Motor neuron (in vitro differentiated cells): Measurements from ENCODE around the gene TMCC2. TPM values are rescaled to one million over a fixed set of nuclear protein-coding genes. Genes with fewer than 3 reads are reported as not detected.
A peak's percentile ranks its signal among the peaks of the same experiment; 100 is the strongest.
"Not testable (repeated sequence)": the region's sequence is repeated elsewhere in the genome, so short reads cannot be mapped to it uniquely, and the experiment has no call there.

Experiments
- ATAC-seq, 8 experiments: fragments of 200-7000 bp; cut with Tn5 transposase; replicated peaks in 6 of 8; 2 replicates each; pipeline ENCODE4 v1.8.0; 2021; ENCODE audit warnings: mild to moderate bottlenecking in 8 of 8, moderate library complexity in 8 of 8
- H3K27ac ChIP-seq, 2 donors: fragments of 250-450 bp; sonication (Bioruptor Pico); 2 replicates each; pipeline ENCODE4 v1.9.0; 2021; ENCODE audit warnings: antibody characterized with exemption in 2 of 2, mild to moderate bottlenecking in 2 of 2, moderate library complexity in 1 of 2
- H3K4me1 ChIP-seq, 2 donors: fragments of 250-450 bp; sonication (Bioruptor Pico); replicated peaks in 1 of 2; 2 replicates each; pipeline ENCODE4 v1.6.1; 2021; ENCODE audit warnings: antibody characterized with exemption in 2 of 2, mild to moderate bottlenecking in 2 of 2, moderate library complexity in 1 of 2
- H3K4me3 ChIP-seq, 5 donors: fragments of 250-450 bp; sonication (Bioruptor Pico); 2 replicates each; pipeline ENCODE4 v1.9.0; 2021; ENCODE audit warnings: antibody characterized with exemption in 5 of 5, mild to moderate bottlenecking in 5 of 5, moderate library complexity in 4 of 5
- WGBS, 10 experiments: fragments of 450-650 bp; shearing (Covaris generic); methylation state at CpG; one replicate each; pipeline ENCODE4 v1.0.0; 2022; 5-methylcytosine and 5-hydroxymethylcytosine counted together
- in situ Hi-C, 9 experiments: fragments of 400-800 bp; cut with MboI; loops; one replicate each; pipeline ENCODE4 v1.15.0; 2021; ENCODE audit warnings: low sequenced_read_pairs in 9 of 9, low pct_unique_long_range_greater_than_20kb in 2 of 9; ENCODE audit not compliant: unreplicated experiment in 9 of 9
- total RNA-seq, 8 experiments: library from RNA; unstranded; fragments of 300-600 nt; gene quantifications; 2 replicates each; pipeline versions ENCODE4 v1.2.3 to v1.2.4, GENCODE V29; 2022

The TMCC2 gene
- total RNA-seq, 8 experiments from 2014 or later: 2.8 to 27.0 (median 15.3) TPM

GRCh38 chr1:205220421-205220820, 7.3 kb upstream of the TMCC2 start:
- no peak for ATAC-seq
- no peak overlapping the region for H3K27ac ChIP-seq
- WGBS, 10 experiments: 25 to 93% (median 65%) methylated on average over 1 to 2 of the region's 2 CpGs; no CpG with 5 or more reads in 2 of the 10 experiments
- in situ Hi-C loops: no loop called here
- no peak overlapping the region for H3K4me3 ChIP-seq
- H3K4me1 ChIP-seq: no peaks in the 10 kb centered on the region

DNA sequence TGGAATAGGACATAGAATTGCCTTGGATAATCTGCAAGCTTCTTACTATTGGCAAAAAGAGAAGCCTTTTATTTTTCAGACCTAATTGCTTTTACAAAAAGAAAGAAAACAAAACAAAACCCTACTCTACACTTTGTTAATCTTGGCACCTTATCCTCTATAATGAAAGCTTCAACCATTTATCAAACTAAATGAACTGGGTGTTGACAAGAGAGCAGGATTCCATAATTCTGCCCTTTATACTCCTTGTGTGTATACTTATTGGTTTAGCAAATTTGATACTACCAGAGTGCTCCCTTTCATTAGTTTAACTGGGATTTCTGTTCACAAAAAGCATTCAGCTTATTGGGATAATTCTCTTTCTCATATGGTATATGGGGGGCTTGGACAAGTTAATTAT, 3.0 kb upstream of the TMCC2 start:
- no peak overlapping the region for H3K4me3 ChIP-seq
- no peak overlapping the region for H3K27ac ChIP-seq
- ATAC-seq: no peak
- peaks cover 11 to 13% of the 10 kb centered on the region in 2 donors for H3K4me1 ChIP-seq
- in situ Hi-C loops: loop anchor here in 1 of 9 experiments (25.0 kb wide), 1 partner anchor 662 kb away; no protein-coding TSS in a partner anchor

DNA sequence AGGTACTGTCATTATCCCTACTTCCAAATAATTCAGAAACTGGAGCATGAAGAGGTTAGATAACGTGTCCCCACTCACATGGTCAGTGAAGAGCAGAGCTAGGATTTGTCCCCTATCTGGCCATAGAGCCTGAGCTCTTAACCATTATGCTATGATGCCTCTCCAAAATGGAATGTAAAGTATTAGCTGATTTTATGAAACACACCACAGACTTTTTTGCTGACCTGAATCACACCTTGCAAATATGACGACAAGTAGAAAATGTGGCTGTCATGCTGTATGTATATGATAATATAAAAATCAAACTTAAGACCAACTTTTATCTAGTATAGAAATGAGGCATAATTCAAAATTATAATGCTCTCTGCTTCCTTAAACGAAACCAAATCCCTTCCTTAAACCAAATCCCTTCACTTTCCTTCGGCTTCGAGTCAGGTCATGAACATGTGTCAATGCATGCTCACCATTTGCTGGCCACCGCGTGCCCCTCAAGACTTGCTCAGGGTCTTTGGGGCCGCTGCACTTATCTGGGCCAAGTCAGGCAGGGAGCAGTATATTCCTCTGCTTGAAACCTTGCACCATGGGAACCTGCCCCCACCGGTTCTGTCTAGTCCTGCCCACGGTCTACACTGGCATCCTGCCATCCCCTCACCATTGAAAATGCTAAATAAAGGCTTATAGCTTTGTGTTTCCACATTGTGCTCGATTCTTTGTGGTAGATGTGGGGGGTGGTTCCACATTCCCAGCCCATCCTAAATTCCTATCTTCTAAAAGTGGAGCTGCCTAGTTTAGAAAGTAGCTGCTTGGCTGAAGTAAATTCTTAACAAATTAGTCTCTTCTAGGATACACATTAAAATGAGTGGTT, 1.6 kb upstream of the TMCC2 start:
- in situ Hi-C loops: loop anchor here in 1 of 9 experiments (25.0 kb wide), 1 partner anchor 664 kb away; no protein-coding TSS in a partner anchor
- H3K4me3 ChIP-seq: peak overlapping the region in 1 of 5 donors; percentile 94
- ATAC-seq: peak in 1 of 8 experiments; percentile 17
- H3K27ac ChIP-seq: no peak overlapping the region
- WGBS, 10 experiments: 30 to 100% (median 75%) methylated on average over 1 to 11 of the region's 11 CpGs; no CpG with 5 or more reads in 1 of the 10 experiments
- peaks cover 17 to 20% of the 10 kb centered on the region in 2 donors for H3K4me1 ChIP-seq

DNA sequence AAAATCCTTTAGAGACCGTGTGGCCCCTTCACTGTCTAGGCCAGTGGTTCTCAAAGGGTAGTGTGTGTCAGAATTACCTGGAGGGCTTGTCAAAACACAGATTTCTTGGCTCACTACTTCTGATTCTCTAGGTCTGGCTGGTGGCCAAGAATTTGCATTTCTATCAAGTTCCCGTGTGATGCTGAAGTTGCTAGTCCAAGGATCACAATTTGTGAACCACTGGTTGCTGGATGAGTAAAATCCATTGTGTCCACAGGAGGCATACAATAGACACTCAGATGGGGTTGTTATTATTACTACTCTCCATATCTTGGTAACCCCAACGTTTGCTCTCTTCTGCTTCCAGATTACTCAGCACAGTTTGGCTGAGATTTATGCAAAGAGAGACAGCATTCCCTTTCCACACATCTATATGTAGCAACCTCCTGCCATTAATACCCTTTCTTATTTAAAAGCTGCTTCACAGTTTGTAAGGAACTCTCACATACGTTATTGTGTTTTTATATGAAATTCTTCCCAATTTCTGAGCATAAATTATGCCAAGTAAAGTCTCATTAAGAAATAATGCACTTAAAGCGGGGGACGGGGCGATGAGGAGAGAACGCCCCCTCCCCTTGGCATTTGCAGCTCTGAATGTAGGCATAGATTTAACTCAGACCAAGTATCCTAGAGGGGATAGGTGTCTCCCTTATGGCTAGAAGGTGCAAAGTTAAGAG, 720 bp upstream of the TMCC2 start:
- WGBS, 10 experiments: 0 to 26% (median 12%) methylated on average over 1 to 8 of the region's 8 CpGs
- peak in 5 of 8 experiments; percentile 5 to 26 (median 25) for ATAC-seq
- Histone ChIP-seq H3K4me1 (peaks cover 17 to 20% of the 10 kb centered on the region in 2 donors), H3K27ac (no peak overlapping the region), H3K4me3 (peak overlapping the region; percentile 58 to 94 (median 79))
- in situ Hi-C loops: loop anchor here in 1 of 9 experiments (25.0 kb wide), 1 partner anchor 665 kb away; no protein-coding TSS in a partner anchor

DNA sequence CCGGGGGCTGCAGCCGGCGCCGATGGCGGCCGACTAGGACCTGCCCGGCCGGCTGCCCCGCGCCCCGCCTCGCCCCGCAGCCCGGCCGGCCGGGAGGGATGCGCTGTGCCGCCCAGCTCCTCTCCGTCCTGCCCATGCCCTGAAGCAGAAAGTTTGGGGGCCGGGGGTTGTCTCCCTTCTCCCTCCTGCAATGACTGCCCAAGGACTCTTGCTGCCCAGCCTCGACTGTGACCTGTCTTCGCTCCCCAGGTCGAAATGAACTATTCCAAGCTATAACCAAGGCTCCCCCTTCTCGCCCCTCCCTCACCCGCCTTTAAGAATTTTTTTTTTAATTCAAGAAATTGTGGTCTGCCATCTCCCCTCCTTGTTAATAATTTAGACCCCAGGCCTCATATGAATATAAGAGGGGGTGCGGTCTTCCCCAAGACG, 361 bp downstream of the TMCC2 start:
- 0% methylated on average over 1 to 4 of the region's 27 CpGs; no CpG with 5 or more reads in 6 of the 10 experiments for WGBS, 10 experiments
- in situ Hi-C loops: loop anchor here in 1 of 9 experiments (25.0 kb wide), 1 partner anchor 666 kb away; no protein-coding TSS in a partner anchor

DNA sequence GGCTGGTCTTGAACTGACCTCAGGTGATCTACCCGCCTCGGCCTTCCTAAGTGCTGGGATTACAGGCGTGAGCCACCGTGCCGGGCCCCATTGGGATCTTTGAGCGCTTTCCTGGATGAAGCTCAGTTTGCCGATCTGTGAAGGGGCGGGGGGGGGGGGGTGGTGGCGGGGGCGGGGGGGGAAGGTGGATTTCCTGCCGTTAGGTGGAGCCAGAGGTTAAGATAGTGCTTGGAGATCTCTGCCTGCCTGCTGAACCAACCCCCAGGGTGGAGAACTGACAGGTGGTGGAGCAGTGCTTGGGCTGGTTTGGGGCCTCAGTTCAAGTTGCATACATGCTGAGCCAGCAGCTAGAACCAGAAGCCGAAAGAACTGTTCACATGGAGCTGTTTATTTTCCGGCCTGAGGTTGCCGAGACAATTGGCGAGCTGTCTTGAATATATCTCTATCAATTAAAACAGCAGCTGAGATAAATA, 1.7 kb downstream of the TMCC2 start:
- WGBS, 10 experiments: 0 to 33% (median 20%) methylated on average over 2 to 5 of the region's 15 CpGs; no CpG with 5 or more reads in 3 of the 10 experiments
- peak in 5 of 8 experiments; percentile 4 to 32 (median 10) for ATAC-seq
- Histone ChIP-seq H3K4me3 (peak overlapping the region; percentile 58 to 94 (median 79)), H3K4me1 (peaks cover 17 to 20% of the 10 kb centered on the region in 2 donors), H3K27ac (no peak overlapping the region)
- in situ Hi-C loops: loop anchor here in 1 of 9 experiments (25.0 kb wide), 1 partner anchor 667 kb away; no protein-coding TSS in a partner anchor

More for the DNA sequence above, 361 bp downstream of the TMCC2 start:
- H3K4me1 ChIP-seq: peaks cover 17 to 20% of the 10 kb centered on the region in 2 donors
- peak in 5 of 8 experiments; percentile 45 to 65 (median 60) for ATAC-seq
- H3K27ac ChIP-seq: no peak overlapping the region
- peak overlapping the region; percentile 58 to 94 (median 79) for H3K4me3 ChIP-seq

- 21 to 85% (median 64%) methylated on average over 1 to 10 of the region's 10 CpGs; no CpG with 5 or more reads in 1 of the 10 experiments for WGBS, 10 experiments
- H3K27ac ChIP-seq: no peak overlapping the region
- ATAC-seq: no peak
Observed at GRCh38 chr1:205229916-205230700, 2.4 kb downstream of the TMCC2 start.

GRCh38 chr1:205230982-205231381, 3.2 kb downstream of the TMCC2 start:
- no peak overlapping the region for H3K4me3 ChIP-seq
- 50 to 100% (median 94%) methylated on average over 1 to 4 of the region's 5 CpGs; no CpG with 5 or more reads in 3 of the 10 experiments for WGBS, 10 experiments
- no peak overlapping the region for H3K27ac ChIP-seq
- ATAC-seq: no peak
- in situ Hi-C loops: loop anchor here in 1 of 9 experiments (25.0 kb wide), 1 partner anchor 669 kb away; no protein-coding TSS in a partner anchor
- H3K4me1 ChIP-seq: peaks cover 17 to 21% of the 10 kb centered on the region in 2 donors

More at GRCh38 chr1:205229916-205230700, 2.4 kb downstream of the TMCC2 start:
- peak overlapping the region; percentile 58 to 94 (median 79) for H3K4me3 ChIP-seq
- in situ Hi-C loops: loop anchor here in 1 of 9 experiments (25.0 kb wide), 1 partner anchor 668 kb away; no protein-coding TSS in a partner anchor
- peaks cover 17 to 20% of the 10 kb centered on the region in 2 donors for H3K4me1 ChIP-seq

GRCh38 chr1:205232127-205232820, 4.5 kb downstream of the TMCC2 start:
- Histone ChIP-seq H3K4me3 (no peak overlapping the region), H3K27ac (no peak overlapping the region)
- in situ Hi-C loops: loop anchor here in 1 of 9 experiments (25.0 kb wide), 1 partner anchor 670 kb away; no protein-coding TSS in a partner anchor

GRCh38 chr1:205232945-205233397, 5.2 kb downstream of the TMCC2 start:
- H3K27ac ChIP-seq: no peak overlapping the region
- 38 to 100% (median 86%) methylated on average over 1 to 3 of the region's 3 CpGs; no CpG with 5 or more reads in 1 of the 10 experiments for WGBS, 10 experiments
- H3K4me1 ChIP-seq: peaks cover 12 to 21% of the 10 kb centered on the region in 2 donors
- H3K4me3 ChIP-seq: no peak overlapping the region
- no peak for ATAC-seq
- in situ Hi-C loops: loop anchor here in 1 of 9 experiments (25.0 kb wide), 1 partner anchor 671 kb away; no protein-coding TSS in a partner anchor

More at GRCh38 chr1:205232127-205232820, 4.5 kb downstream of the TMCC2 start:
- peaks cover 12 to 21% of the 10 kb centered on the region in 2 donors for H3K4me1 ChIP-seq
- 72 to 100% (median 94%) methylated on average over 1 to 5 of the region's 7 CpGs; no CpG with 5 or more reads in 3 of the 10 experiments for WGBS, 10 experiments
- no peak for ATAC-seq

- ATAC-seq, H3K27ac ChIP-seq, H3K4me3 ChIP-seq: not testable (repeated sequence)
- WGBS, 10 experiments: 80 to 93% (median 87%) methylated on average over 1 to 5 of the region's 7 CpGs; no CpG with 5 or more reads in 2 of the 10 experiments
- in situ Hi-C loops: loop anchor here in 1 of 9 experiments (25.0 kb wide), 1 partner anchor 672 kb away; no protein-coding TSS in a partner anchor
- peaks cover 11 to 21% of the 10 kb centered on the region in 2 donors for H3K4me1 ChIP-seq
Observed at GRCh38 chr1:205233986-205234385, 6.2 kb downstream of the TMCC2 start.
